HG03565 (cell line): ENCODE results near the gene MBNL1.
"Not testable (repeated sequence)": the region's sequence is repeated elsewhere in the genome, so short reads cannot be mapped to it uniquely, and the experiment has no call there.

ENCODE experiments used
- ATAC-seq: cut with Tn5 transposase; IDR thresholded peaks from one replicate; pipeline ENCODE4 v1.9.1; 2021; ENCODE audit warnings: mild to moderate bottlenecking, moderate library complexity; ENCODE audit not compliant: unreplicated experiment

Gene MBNL1

GRCh38 chr3:152438706-152439105 is 170.0 kb downstream of the MBNL1 start:
- ATAC-seq: no peak

- ATAC-seq: not testable (repeated sequence)
Observed at GRCh38 chr3:152440243-152440642, 171.5 kb downstream of the MBNL1 start.

- no peak for ATAC-seq
Observed at GRCh38 chr3:152443212-152444023, 174.7 kb downstream of the MBNL1 start.

GRCh38 chr3:152444029-152444641 is 175.4 kb downstream of the MBNL1 start:
- no peak for ATAC-seq

- no peak for ATAC-seq
Observed at GRCh38 chr3:152445212-152445611, 176.5 kb downstream of the MBNL1 start.

GRCh38 chr3:152446495-152446894 is 177.8 kb downstream of the MBNL1 start:
- ATAC-seq: no peak

GRCh38 chr3:152447511-152447910 is 178.8 kb downstream of the MBNL1 start:
- ATAC-seq: no peak

GRCh38 chr3:152448091-152448490 is 179.4 kb downstream of the MBNL1 start:
- no peak for ATAC-seq

GRCh38 chr3:152452318-152452717 is 183.6 kb downstream of the MBNL1 start:
- ATAC-seq: no peak

GRCh38 chr3:152454076-152454875 is 185.5 kb downstream of the MBNL1 start:
- ATAC-seq: no peak

GRCh38 chr3:152455989-152456388 is 187.3 kb downstream of the MBNL1 start:
- no peak for ATAC-seq

- no peak for ATAC-seq
Observed at GRCh38 chr3:152457500-152458375, 189.0 kb downstream of the MBNL1 start.

- no peak for ATAC-seq
Observed at GRCh38 chr3:152458376-152459117, 189.8 kb downstream of the MBNL1 start.

- no peak for ATAC-seq
Observed at GRCh38 chr3:152459118-152459515, 190.4 kb downstream of the MBNL1 start.

- ATAC-seq: no peak
Observed at GRCh38 chr3:152459572-152459971, 190.8 kb downstream of the MBNL1 start.

- ATAC-seq: no peak
Observed at GRCh38 chr3:152460936-152461335, 192.2 kb downstream of the MBNL1 start.

GRCh38 chr3:152461460-152461859 is 192.7 kb downstream of the MBNL1 start:
- ATAC-seq: no peak

- no peak for ATAC-seq
Observed at GRCh38 chr3:152466784-152467183, 198.1 kb downstream of the MBNL1 start.

- no peak for ATAC-seq
Observed at GRCh38 chr3:152469248-152470025, 200.7 kb downstream of the MBNL1 start.
